Gastroesophageal sphincter (tissue), 4 donors: ENCODE data around the gene TLE7. TPM values are rescaled to one million over a fixed set of nuclear protein-coding genes. Genes with fewer than 3 reads are reported as not detected.

ENCODE experiments used
- ATAC-seq: fragments of 150-250 bp; one replicate; pipeline ENCODE4 v1.9.1; 2016; ENCODE audit warnings: mild to moderate bottlenecking, moderate library complexity
- H3K27ac ChIP-seq, 4 donors: fragments of 200-600 bp; sonication (generic) in 3 of 4; 1 replicate in 3 of 4; 2 replicates in 1 of 4; pipeline ENCODE4 v1.5.1; 2016 to 2019
- H3K27me3 ChIP-seq: fragments of 200-600 bp; sonication (generic); one replicate; pipeline ENCODE4 v1.5.1; 2019
- H3K36me3 ChIP-seq, 2 donors: fragments of 200-600 bp; sonication (generic); one replicate each; pipeline ENCODE4 v1.5.1; 2019; ENCODE audit warnings: control low read depth in 1 of 2
- H3K4me1 ChIP-seq, 3 donors: fragments of 200-600 bp; sonication (generic); 1 replicate in 2 of 3; 2 replicates in 1 of 3; pipeline ENCODE4 v1.5.1; 2016 to 2019; ENCODE audit warnings: control low read depth in 2 of 3
- H3K4me3 ChIP-seq, 2 donors: fragments of 200-600 bp; sonication (generic); one replicate each; pipeline ENCODE4 v1.5.1; 2019; ENCODE audit warnings: mild to moderate bottlenecking in 1 of 2, moderate library complexity in 1 of 2
- H3K9me3 ChIP-seq, 3 donors: fragments of 200-600 bp; sonication (generic); one replicate each; pipeline ENCODE4 v1.5.1; 2017 to 2019; ENCODE audit warnings: control low read depth in 2 of 3
- EP300 ChIP-seq: sonication (generic); formaldehyde crosslinking; IDR thresholded peaks from one replicate; pipeline ENCODE4 v1.6.1; 2017; ENCODE audit warnings: antibody characterized with exemption, mild to moderate bottlenecking
- POLR2A ChIP-seq, 2 donors: fragments of 450-650 bp; IDR thresholded peaks; one replicate each; pipeline ENCODE4 v1.6.1; 2017; ENCODE audit warnings: antibody characterized with exemption in 2 of 2, mild to moderate bottlenecking in 2 of 2, moderate library complexity in 1 of 2
- POLR2AphosphoS5 ChIP-seq: sonication (generic); formaldehyde crosslinking; IDR thresholded peaks from one replicate; pipeline ENCODE4 v1.6.1; 2017; ENCODE audit warnings: antibody characterized with exemption
- WGBS, 2 donors: methylation state at CpG; one replicate each; pipeline ENCODE4 v1.1.5; 2018; ENCODE audit warnings: low coverage in 1 of 2; 5-methylcytosine and 5-hydroxymethylcytosine counted together
- total RNA-seq, 4 donors: library from RNA; depleted of rRNA; stranded (reverse); fragments of >200 nt; gene quantifications; one replicate each; pipeline ENCODE4 v1.1.0, GENCODE V29; 2016
- TF ChIP-seq, protein P1 (sequence below), 4 experiments: fragments of 200-600 bp in 2 of 4; fragments of 450-650 bp in 2 of 4; sonication (generic) in 1 of 4; IDR thresholded peaks; one replicate each; pipeline ENCODE4 v1.5.1; 2017 to 2019; ENCODE audit warnings: antibody characterized with exemption in 4 of 4, mild to moderate bottlenecking in 2 of 4, moderate library complexity in 2 of 4

Gene TLE7
- total RNA-seq, 4 donors from 2014 or later = not detected

DNA sequence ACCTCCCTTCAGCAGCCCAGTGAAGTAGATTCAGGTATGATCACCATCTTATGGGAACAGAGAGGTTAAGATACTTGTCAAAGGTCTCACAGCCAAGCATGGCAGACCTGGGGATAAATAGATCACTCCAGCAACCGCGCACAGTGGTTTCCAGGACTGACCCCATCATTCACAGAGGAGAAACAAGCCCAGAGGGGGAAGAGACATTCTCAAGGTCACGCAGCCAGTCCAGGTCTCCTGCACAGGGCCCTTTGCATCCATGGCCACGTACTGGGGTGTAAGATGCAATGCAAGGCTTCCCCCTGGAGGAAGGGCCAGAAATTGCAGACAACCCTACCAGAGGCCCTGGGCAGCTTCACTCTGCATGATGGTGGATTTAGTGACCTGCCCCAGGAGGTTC is 19.9 kb downstream of the TLE7 start:
- no peaks in the 10 kb centered on the region for H3K4me1 ChIP-seq
- WGBS, 2 donors = 46 to 70% methylated on average over 3 of the region's 4 CpGs
- TF ChIP-seq POLR2AphosphoS5 = no peak
- TF ChIP-seq, protein P1, sequence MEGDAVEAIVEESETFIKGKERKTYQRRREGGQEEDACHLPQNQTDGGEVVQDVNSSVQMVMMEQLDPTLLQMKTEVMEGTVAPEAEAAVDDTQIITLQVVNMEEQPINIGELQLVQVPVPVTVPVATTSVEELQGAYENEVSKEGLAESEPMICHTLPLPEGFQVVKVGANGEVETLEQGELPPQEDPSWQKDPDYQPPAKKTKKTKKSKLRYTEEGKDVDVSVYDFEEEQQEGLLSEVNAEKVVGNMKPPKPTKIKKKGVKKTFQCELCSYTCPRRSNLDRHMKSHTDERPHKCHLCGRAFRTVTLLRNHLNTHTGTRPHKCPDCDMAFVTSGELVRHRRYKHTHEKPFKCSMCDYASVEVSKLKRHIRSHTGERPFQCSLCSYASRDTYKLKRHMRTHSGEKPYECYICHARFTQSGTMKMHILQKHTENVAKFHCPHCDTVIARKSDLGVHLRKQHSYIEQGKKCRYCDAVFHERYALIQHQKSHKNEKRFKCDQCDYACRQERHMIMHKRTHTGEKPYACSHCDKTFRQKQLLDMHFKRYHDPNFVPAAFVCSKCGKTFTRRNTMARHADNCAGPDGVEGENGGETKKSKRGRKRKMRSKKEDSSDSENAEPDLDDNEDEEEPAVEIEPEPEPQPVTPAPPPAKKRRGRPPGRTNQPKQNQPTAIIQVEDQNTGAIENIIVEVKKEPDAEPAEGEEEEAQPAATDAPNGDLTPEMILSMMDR (IDR thresholded peaks at IDR 0.05) = no peak
- no peak for TF ChIP-seq POLR2A (IDR thresholded peaks at IDR 0.05)
- no peak for TF ChIP-seq EP300
- H3K27me3 ChIP-seq = peaks cover 76% of the 10 kb centered on the region
- no peaks in the 10 kb centered on the region for H3K36me3 ChIP-seq
- ATAC-seq = no peak
- no peak overlapping the region for H3K27ac ChIP-seq
- peaks cover 0 to 6% (median 0%) of the 10 kb centered on the region in 3 donors for H3K9me3 ChIP-seq
- H3K4me3 ChIP-seq = no peak overlapping the region

DNA sequence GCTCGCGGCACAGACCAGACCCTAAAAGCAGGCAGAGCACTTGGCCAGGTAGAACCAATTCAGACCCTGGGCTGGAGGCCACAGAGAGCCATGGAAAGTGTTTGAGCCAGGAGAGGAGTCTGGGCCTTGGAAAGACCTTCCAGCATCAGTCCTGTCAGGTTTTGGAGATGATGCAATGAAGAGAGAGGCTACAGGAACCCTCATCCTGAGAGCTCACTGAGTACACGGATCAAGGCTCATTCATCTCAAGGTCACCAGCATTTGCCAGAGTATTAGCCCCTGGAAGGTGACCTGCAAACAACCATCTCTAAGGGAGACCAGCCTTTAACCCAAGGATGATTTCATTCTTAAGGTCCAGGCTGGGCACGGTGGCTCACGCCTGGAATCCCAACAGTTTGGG is 27.8 kb downstream of the TLE7 start:
- ATAC-seq = no peak
- H3K4me1 ChIP-seq = peaks cover 0 to 9% (median 0%) of the 10 kb centered on the region in 3 donors
- H3K9me3 ChIP-seq = no peaks in the 10 kb centered on the region
- no peaks in the 10 kb centered on the region for H3K36me3 ChIP-seq
- no peak for TF ChIP-seq POLR2A (IDR thresholded peaks at IDR 0.05)
- TF ChIP-seq, protein P1 (IDR thresholded peaks at IDR 0.05) = no peak
- TF ChIP-seq POLR2AphosphoS5 = no peak
- TF ChIP-seq EP300 = no peak
- WGBS, 2 donors = 80 to 84% methylated on average over 2 to 5 of the region's 5 CpGs
- H3K4me3 ChIP-seq = no peak overlapping the region
- peaks cover 55% of the 10 kb centered on the region for H3K27me3 ChIP-seq
- H3K27ac ChIP-seq = no peak overlapping the region

DNA sequence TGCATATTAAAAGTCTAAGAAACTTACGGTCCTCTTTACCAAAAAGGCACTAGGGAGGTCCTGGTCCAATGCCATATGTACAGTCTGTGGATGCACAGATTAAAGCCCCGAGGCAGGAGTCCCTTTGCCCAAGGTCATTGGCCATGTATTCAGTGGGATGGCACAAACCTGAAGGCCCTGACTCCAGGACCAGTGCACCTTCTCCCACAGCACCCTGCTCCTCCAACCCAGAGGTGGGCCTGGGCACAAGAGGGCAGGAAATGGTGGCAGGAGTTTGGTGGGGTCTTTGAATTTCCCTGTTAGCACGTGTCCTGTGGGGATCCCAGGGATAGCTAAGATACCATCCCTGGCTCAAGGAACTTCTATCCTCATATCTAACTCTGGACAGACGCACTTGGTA is 28.5 kb downstream of the TLE7 start:
- Histone ChIP-seq H3K36me3 (no peaks in the 10 kb centered on the region), H3K4me1 (peaks cover 0 to 9% (median 0%) of the 10 kb centered on the region in 3 donors), H3K4me3 (no peak overlapping the region), H3K27ac (no peak overlapping the region), H3K9me3 (no peaks in the 10 kb centered on the region), H3K27me3 (peaks cover 62% of the 10 kb centered on the region)
- TF ChIP-seq EP300 (no peak), POLR2AphosphoS5 (no peak), POLR2A (IDR thresholded peaks at IDR 0.05) (no peak)
- TF ChIP-seq, protein P1 (IDR thresholded peaks at IDR 0.05) = no peak
- 50 to 64% methylated on average over 2 of the region's 4 CpGs for WGBS, 2 donors
- ATAC-seq = no peak

DNA sequence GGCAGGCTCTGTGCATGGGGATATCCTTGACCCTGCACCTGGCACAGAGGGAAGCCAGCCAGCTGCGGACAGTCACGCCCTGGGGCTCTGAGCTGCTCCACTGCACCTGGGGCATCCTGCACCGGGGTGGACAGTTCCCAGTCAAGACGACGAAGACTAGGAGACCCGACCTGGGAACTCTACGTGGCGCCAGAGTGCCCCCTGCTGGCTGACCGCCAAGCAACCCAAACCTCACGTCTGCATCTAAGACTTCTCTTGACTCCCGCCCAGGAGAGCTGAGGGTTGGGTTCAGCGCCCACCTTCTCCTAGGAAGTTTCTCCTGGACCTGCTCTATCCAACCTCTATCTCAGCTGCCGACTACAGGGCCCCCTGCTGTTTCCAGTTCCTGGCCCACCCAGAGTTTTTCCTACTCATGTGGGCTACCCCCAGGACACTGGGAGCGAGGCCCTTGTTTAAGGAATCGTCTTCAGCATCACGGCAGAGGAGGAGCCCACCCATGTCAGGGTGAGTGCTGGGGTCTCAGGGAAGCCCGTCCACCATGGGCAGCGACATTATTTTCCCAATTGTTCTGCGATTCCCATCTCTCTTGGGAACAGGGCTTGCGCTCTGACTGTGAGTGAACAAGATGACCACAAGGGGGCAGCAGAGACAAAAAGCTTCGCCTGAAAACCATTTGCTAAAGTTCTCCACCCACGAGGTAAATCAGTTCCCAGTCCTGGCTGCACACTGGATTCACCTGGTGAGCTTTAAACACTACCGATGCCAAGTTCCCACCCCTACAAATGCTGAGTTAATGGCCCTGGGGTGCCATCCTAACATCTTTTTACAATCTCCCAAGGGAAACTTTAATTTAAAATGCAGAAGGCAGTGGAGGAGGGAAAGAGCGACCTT is 29.3 kb downstream of the TLE7 start:
- WGBS, 2 donors = 25 to 80% methylated on average over 1 to 3 of the region's 24 CpGs
- TF ChIP-seq, protein P1 (IDR thresholded peaks at IDR 0.05) = peak in 3 of 4 experiments; percentile 77 to 89 (median 83)
- no peak for TF ChIP-seq EP300
- H3K27me3 ChIP-seq = peaks cover 59% of the 10 kb centered on the region
- no peak overlapping the region for H3K4me3 ChIP-seq
- H3K4me1 ChIP-seq = peaks cover 0 to 9% (median 0%) of the 10 kb centered on the region in 3 donors
- no peaks in the 10 kb centered on the region for H3K9me3 ChIP-seq
- peak; percentile 56 for ATAC-seq
- no peaks in the 10 kb centered on the region for H3K36me3 ChIP-seq
- H3K27ac ChIP-seq = no peak overlapping the region

DNA sequence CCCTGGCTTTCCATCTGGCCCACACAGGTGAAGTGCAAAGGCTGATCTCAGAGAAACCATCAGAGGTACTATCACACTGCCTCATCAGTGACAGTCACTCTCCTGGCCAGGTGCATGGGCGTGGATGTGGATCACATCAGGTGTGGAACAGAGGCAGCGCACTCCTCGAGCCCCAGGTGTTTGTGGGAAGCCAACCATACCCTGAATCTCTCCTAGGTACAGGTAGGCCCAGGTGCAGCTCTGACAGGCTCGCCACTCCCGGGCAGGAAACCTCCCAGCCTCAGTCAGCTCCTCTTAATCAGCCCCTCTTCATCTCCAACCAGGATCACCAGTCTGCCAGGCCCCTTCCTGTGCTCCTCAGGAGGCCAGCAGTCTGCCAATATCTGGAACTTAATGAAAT is 31.7 kb downstream of the TLE7 start:
- H3K36me3 ChIP-seq = no peaks in the 10 kb centered on the region
- ATAC-seq = no peak
- H3K27ac ChIP-seq = no peak overlapping the region
- H3K4me1 ChIP-seq = peaks cover 0 to 9% (median 0%) of the 10 kb centered on the region in 3 donors
- H3K9me3 ChIP-seq = peaks cover 0 to 2% (median 0%) of the 10 kb centered on the region in 3 donors
- peaks cover 60% of the 10 kb centered on the region for H3K27me3 ChIP-seq
- WGBS, 2 donors = no CpG with 5 or more reads among the region's 5 CpGs
- H3K4me3 ChIP-seq = no peak overlapping the region
- TF ChIP-seq EP300 (no peak), POLR2A (IDR thresholded peaks at IDR 0.05) (no peak), POLR2AphosphoS5 (no peak)
- TF ChIP-seq, protein P1 (IDR thresholded peaks at IDR 0.05) = no peak
